ENCODE results near the gene STARD10. TPM values are rescaled to one million over a fixed set of nuclear protein-coding genes. Genes with fewer than 3 reads are reported as not detected.

The STARD10 gene
- total RNA-seq, 1 donor from 2014 or later: 38.4 TPM

DNA sequence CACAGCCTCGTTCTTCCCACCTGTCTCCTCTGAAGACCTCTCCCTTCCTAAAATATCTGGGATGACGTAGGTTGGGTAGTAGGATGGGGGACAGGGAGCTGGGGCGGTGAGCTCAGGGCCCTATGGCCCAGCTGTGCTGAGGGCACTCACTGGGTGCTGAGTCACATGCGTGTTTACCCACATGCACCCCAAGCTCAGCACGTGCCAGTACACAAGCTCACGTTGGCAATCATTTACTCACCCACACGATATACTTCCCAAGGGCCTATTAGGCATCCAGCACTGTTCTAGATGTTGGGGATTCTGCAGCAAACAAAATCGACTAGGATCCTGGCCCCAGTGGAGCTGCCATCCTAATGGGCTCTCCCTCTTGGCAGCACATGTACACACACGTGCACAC lies 70.3 kb downstream of the STARD10 start:
- Histone ChIP-seq H3K4me1 (ENCODE audit: insufficient read depth, low read length) (peaks cover 29% of the 10 kb centered on the region), H3K4me3 (ENCODE audit: insufficient read depth, low read depth, low read length) (no peak overlapping the region), H3K36me3 (ENCODE audit: insufficient read depth, low read length) (peaks cover 2% of the 10 kb centered on the region), H2AFZ (ENCODE audit: low read depth, low read length) (no peak overlapping the region), H3K9me3 (ENCODE audit: insufficient read depth, low read depth, low read length) (no peaks in the 10 kb centered on the region), H4K20me1 (ENCODE audit: insufficient read depth, low read length) (peaks cover 35% of the 10 kb centered on the region), H3K79me2 (ENCODE audit: insufficient read depth, low read length) (peaks cover 59% of the 10 kb centered on the region), H3K27me3 (ENCODE audit: insufficient read depth, low read length) (no peaks in the 10 kb centered on the region), H3K9ac (ENCODE audit: low read length) (no peak overlapping the region), H3K4me2 (ENCODE audit: low read length) (no peak overlapping the region), H3K27ac (ENCODE audit: low read depth, low read length) (no peak overlapping the region)
- Mint-ChIP-seq H3K27me3 (ENCODE audit: low read depth, unreplicated experiment) (no peaks in the 10 kb centered on the region), H3K27ac (ENCODE audit: unreplicated experiment) (peak overlapping the region; percentile 68), H3K9me3 (ENCODE audit: unreplicated experiment) (no peaks in the 10 kb centered on the region), H3K4me1 (ENCODE audit: low read depth, unreplicated experiment) (peaks cover 34% of the 10 kb centered on the region), H3K4me3 (ENCODE audit: unreplicated experiment) (peak overlapping the region; percentile 72), H3K36me3 (ENCODE audit: low read depth, unreplicated experiment) (peaks cover 9% of the 10 kb centered on the region)
- TF ChIP-seq EZH2 (IDR thresholded peaks at IDR 0.05; ENCODE audit: insufficient read depth, low read length): no peak
- TF ChIP-seq, protein P1, sequence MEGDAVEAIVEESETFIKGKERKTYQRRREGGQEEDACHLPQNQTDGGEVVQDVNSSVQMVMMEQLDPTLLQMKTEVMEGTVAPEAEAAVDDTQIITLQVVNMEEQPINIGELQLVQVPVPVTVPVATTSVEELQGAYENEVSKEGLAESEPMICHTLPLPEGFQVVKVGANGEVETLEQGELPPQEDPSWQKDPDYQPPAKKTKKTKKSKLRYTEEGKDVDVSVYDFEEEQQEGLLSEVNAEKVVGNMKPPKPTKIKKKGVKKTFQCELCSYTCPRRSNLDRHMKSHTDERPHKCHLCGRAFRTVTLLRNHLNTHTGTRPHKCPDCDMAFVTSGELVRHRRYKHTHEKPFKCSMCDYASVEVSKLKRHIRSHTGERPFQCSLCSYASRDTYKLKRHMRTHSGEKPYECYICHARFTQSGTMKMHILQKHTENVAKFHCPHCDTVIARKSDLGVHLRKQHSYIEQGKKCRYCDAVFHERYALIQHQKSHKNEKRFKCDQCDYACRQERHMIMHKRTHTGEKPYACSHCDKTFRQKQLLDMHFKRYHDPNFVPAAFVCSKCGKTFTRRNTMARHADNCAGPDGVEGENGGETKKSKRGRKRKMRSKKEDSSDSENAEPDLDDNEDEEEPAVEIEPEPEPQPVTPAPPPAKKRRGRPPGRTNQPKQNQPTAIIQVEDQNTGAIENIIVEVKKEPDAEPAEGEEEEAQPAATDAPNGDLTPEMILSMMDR (IDR thresholded peaks at IDR 0.05; ENCODE audit: insufficient read depth, low read depth, low read length): no peak
- no peak for FAIRE-seq
- no peak for DNase-seq (ENCODE audit: low read depth)

DNA sequence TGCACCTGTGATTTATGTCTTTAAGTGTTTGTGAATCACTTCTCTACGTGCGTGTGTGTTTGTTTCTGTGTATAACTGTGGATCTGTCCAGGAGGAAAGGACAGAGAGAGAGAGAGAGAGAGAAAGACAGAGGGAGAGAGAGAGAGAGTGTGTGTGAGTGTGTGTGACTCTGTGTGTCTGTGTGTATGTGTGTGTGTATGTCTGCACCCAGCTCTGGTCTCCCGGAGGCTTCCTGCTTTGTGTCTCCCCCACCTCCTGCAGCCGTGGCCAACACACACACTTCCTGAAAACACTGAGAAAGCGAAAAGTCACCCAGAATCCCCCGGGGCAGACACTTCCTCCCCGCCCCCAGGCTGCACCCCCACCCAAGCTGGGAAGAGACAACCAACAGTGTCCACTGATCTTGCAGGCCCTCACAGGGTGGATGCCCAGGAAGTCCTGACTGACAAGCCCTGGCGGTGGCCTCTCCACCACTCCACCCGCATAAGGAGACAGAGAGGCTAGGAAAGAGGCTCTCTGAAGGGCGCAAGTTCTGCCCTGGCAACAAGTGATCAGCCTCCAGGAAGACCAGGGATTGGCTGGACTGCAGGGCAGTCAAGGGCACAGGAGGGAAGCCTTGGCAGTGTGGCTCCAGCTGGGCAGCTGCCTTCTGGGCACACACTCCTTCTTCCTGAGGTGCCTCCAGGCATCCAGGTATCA lies 71.6 kb downstream of the STARD10 start:
- H3K9me3 ChIP-seq (ENCODE audit: insufficient read depth, low read depth, low read length): no peaks in the 10 kb centered on the region
- H3K27ac Mint-ChIP-seq (ENCODE audit: unreplicated experiment): peak overlapping the region; percentile 63
- H2AFZ ChIP-seq (ENCODE audit: low read depth, low read length): peak overlapping the region; percentile 82
- H3K4me2 ChIP-seq (ENCODE audit: low read length): peak overlapping the region; percentile 92
- TF ChIP-seq, protein P1 (IDR thresholded peaks at IDR 0.05; ENCODE audit: insufficient read depth, low read depth, low read length): no peak
- no peak for TF ChIP-seq EZH2 (IDR thresholded peaks at IDR 0.05; ENCODE audit: insufficient read depth, low read length)
- peaks cover 71% of the 10 kb centered on the region for H3K79me2 ChIP-seq (ENCODE audit: insufficient read depth, low read length)
- peaks cover 34% of the 10 kb centered on the region for H3K4me1 Mint-ChIP-seq (ENCODE audit: low read depth, unreplicated experiment)
- H3K27me3 Mint-ChIP-seq (ENCODE audit: low read depth, unreplicated experiment): no peaks in the 10 kb centered on the region
- no peaks in the 10 kb centered on the region for H3K9me3 Mint-ChIP-seq (ENCODE audit: unreplicated experiment)
- H3K4me1 ChIP-seq (ENCODE audit: insufficient read depth, low read length): peaks cover 29% of the 10 kb centered on the region
- peak; percentile 90 for DNase-seq (ENCODE audit: low read depth)
- H3K36me3 ChIP-seq (ENCODE audit: insufficient read depth, low read length): peaks cover 2% of the 10 kb centered on the region
- peaks cover 48% of the 10 kb centered on the region for H4K20me1 ChIP-seq (ENCODE audit: insufficient read depth, low read length)
- peak overlapping the region; percentile 58 for H3K4me3 ChIP-seq (ENCODE audit: insufficient read depth, low read depth, low read length)
- peak; percentile 47 for FAIRE-seq
- peaks cover 7% of the 10 kb centered on the region for H3K36me3 Mint-ChIP-seq (ENCODE audit: low read depth, unreplicated experiment)
- peak overlapping the region; percentile 67 for H3K4me3 Mint-ChIP-seq (ENCODE audit: unreplicated experiment)
- no peaks in the 10 kb centered on the region for H3K27me3 ChIP-seq (ENCODE audit: insufficient read depth, low read length)
- peak overlapping the region; percentile 82 for H3K9ac ChIP-seq (ENCODE audit: low read length)
- peak overlapping the region; percentile 68 for H3K27ac ChIP-seq (ENCODE audit: low read depth, low read length)

DNA sequence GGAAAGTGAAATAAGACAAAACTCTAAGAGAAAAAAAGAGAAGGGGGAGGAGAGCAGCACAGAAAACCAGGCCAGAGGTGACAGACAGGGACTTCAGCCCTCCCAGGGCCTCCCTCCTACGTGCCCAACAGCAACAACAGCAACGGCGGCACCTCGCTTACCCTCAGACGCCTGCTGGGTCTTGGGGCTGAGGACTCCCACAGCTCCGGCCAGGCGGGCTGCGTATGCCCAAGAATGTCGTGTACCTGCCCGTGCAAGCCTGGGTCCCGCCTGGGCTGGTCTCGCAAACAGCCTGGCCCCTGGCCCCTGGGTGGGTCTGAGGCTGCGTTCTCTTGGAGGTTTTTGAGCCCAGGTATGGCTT lies 72.2 kb downstream of the STARD10 start:
- H3K4me3 ChIP-seq (ENCODE audit: insufficient read depth, low read depth, low read length): peak overlapping the region; percentile 58
- Mint-ChIP-seq H3K36me3 (ENCODE audit: low read depth, unreplicated experiment) (peaks cover 7% of the 10 kb centered on the region), H3K4me3 (ENCODE audit: unreplicated experiment) (peak overlapping the region; percentile 67), H3K27ac (ENCODE audit: unreplicated experiment) (peak overlapping the region; percentile 63), H3K4me1 (ENCODE audit: low read depth, unreplicated experiment) (peaks cover 34% of the 10 kb centered on the region), H3K27me3 (ENCODE audit: low read depth, unreplicated experiment) (no peaks in the 10 kb centered on the region), H3K9me3 (ENCODE audit: unreplicated experiment) (no peaks in the 10 kb centered on the region)
- TF ChIP-seq, protein P1 (IDR thresholded peaks at IDR 0.05; ENCODE audit: insufficient read depth, low read depth, low read length): no peak
- TF ChIP-seq EZH2 (IDR thresholded peaks at IDR 0.05; ENCODE audit: insufficient read depth, low read length): no peak
- peak overlapping the region; percentile 92 for H3K4me2 ChIP-seq (ENCODE audit: low read length)
- peak overlapping the region; percentile 82 for H3K9ac ChIP-seq (ENCODE audit: low read length)
- peaks cover 29% of the 10 kb centered on the region for H3K4me1 ChIP-seq (ENCODE audit: insufficient read depth, low read length)
- DNase-seq (ENCODE audit: low read depth): peak; percentile 10
- H3K27ac ChIP-seq (ENCODE audit: low read depth, low read length): peak overlapping the region; percentile 68
- no peak for FAIRE-seq
- H3K36me3 ChIP-seq (ENCODE audit: insufficient read depth, low read length): peaks cover 2% of the 10 kb centered on the region
- H3K27me3 ChIP-seq (ENCODE audit: insufficient read depth, low read length): no peaks in the 10 kb centered on the region
- peaks cover 53% of the 10 kb centered on the region for H4K20me1 ChIP-seq (ENCODE audit: insufficient read depth, low read length)
- H3K9me3 ChIP-seq (ENCODE audit: insufficient read depth, low read depth, low read length): no peaks in the 10 kb centered on the region
- peak overlapping the region; percentile 82 for H2AFZ ChIP-seq (ENCODE audit: low read depth, low read length)
- H3K79me2 ChIP-seq (ENCODE audit: insufficient read depth, low read length): peaks cover 75% of the 10 kb centered on the region

Measured in astrocyte (in vitro differentiated cells and primary cell).